Stromal cell of bone marrow (primary cell): ENCODE measurements around the gene TRIM49D1.
"Not testable (repeated sequence)": the region's sequence is repeated elsewhere in the genome, so short reads cannot be mapped to it uniquely, and the experiment has no call there.

Experiments used
- DNase-seq: peaks from one replicate; pipeline ENCODE4 v3.0.0-alpha.2; 2012; ENCODE audit warnings: low read depth

TRIM49D1 gene

GRCh38 chr11:89922195-89922660 is at the start of gene TRIM49D1:
Gene TRIM49D1, minus strand, starts transcription at chr11:89922245. Its CDS starts 4,535 bp downstream, at chr11:89917710.
- no peak for DNase-seq

GRCh38 chr11:89965737-89966136 is 43.7 kb upstream of the TRIM49D1 start, which contains the start of gene TRIM64:
Gene TRIM64, plus strand, starts transcription at chr11:89966037. Its CDS starts 2,467 bp downstream, at chr11:89968504.
- not testable (repeated sequence) for DNase-seq

- DNase-seq, result not testable (repeated sequence)
These were observed 38.8 kb upstream of the TRIM49D1 start for GRCh38 chr11:89960833-89961232.

GRCh38 chr11:89923764-89924163 is 1.7 kb upstream of the TRIM49D1 start, which contains the start of gene TRIM49D2:
Gene TRIM49D2, plus strand, starts transcription at chr11:89924064. Its CDS starts 2,698 bp downstream, at chr11:89926762.
- DNase-seq, result not testable (repeated sequence)

- DNase-seq, result not testable (repeated sequence)
These were observed 21.2 kb downstream of the TRIM49D1 start for GRCh38 chr11:89900809-89901208.

- DNase-seq, result not testable (repeated sequence)
These were observed 28.8 kb downstream of the TRIM49D1 start for GRCh38 chr11:89893245-89893644.

GRCh38 chr11:89877511-89877910 is 44.5 kb downstream of the TRIM49D1 start:
- DNase-seq, result not testable (repeated sequence)

GRCh38 chr11:89872588-89872987 is 49.5 kb downstream of the TRIM49D1 start:
- not testable (repeated sequence) for DNase-seq

GRCh38 chr11:89865223-89865622 is 56.8 kb downstream of the TRIM49D1 start:
- not testable (repeated sequence) for DNase-seq

- not testable (repeated sequence) for DNase-seq
These were observed 57.9 kb downstream of the TRIM49D1 start for GRCh38 chr11:89863906-89864704.
